SK-N-SH treated with all-trans-retinoic acid at 6 μM for 48 hours (cell line): ENCODE measurements around the gene PASK.

Source experiments
- CREB5 ChIP-seq: fragments of 250-450 bp; sonication (Bioruptor Pico); IDR thresholded peaks from 2 replicates; pipeline ENCODE4 v1.5.1; 2020; ENCODE audit warnings: low read depth, mild to moderate bottlenecking, moderate library complexity
- CSDC2 ChIP-seq: fragments of 250-450 bp; sonication (Bioruptor Pico); IDR thresholded peaks from 2 replicates; pipeline ENCODE4 v1.5.0; 2020; ENCODE audit warnings: mild to moderate bottlenecking, moderate library complexity
- ISL1 ChIP-seq: fragments of 250-450 bp; sonication (Bioruptor Pico); IDR thresholded peaks from 2 replicates; pipeline ENCODE4 v2.1.2; 2022; ENCODE audit warnings: mild to moderate bottlenecking, moderate library complexity
- PATZ1 ChIP-seq: fragments of 250-450 bp; sonication (Bioruptor Pico); IDR thresholded peaks from 2 replicates; pipeline ENCODE4 v1.8.0; 2020; ENCODE audit warnings: mild to moderate bottlenecking, moderate library complexity, borderline replicate concordance
- PPARA ChIP-seq: fragments of 250-450 bp; sonication (Bioruptor Pico); IDR thresholded peaks from 2 replicates; pipeline ENCODE4 v1.5.0; 2020; ENCODE audit warnings: mild to moderate bottlenecking, borderline replicate concordance
- TCF4 ChIP-seq: fragments of 250-450 bp; sonication (Bioruptor Pico); IDR thresholded peaks from 2 replicates; pipeline ENCODE4 v1.8.0; 2021; ENCODE audit warnings: mild to moderate bottlenecking, moderate library complexity, borderline replicate concordance
- TSHZ2 ChIP-seq: fragments of 250-450 bp; sonication (Bioruptor Pico); IDR thresholded peaks from 2 replicates; pipeline ENCODE4 v1.5.0; 2020; ENCODE audit warnings: mild to moderate bottlenecking, moderate library complexity
- ZC3H10 ChIP-seq: fragments of 250-450 bp; sonication (Bioruptor Pico); IDR thresholded peaks from 2 replicates; pipeline ENCODE4 v1.5.1; 2021; ENCODE audit warnings: mild to moderate bottlenecking, moderate library complexity

GRCh38 chr2:241112592-241112991 is 36.7 kb downstream of the PASK start:
- TF ChIP-seq CREB5 (CRISPR knock-in tag) (no peak), TSHZ2 (no peak), ISL1 (CRISPR knock-in tag) (no peak), CSDC2 (no peak), PPARA (CRISPR knock-in tag) (no peak), TCF4 (no peak), ZC3H10 (CRISPR knock-in tag) (no peak), PATZ1 (no peak)
